GM10266 (cell line): Measurements from ENCODE around the gene GAB4.
"Not testable (repeated sequence)": the region's sequence is repeated elsewhere in the genome, so short reads cannot be mapped to it uniquely, and the experiment has no call there.

Experiments used
- DNase-seq: peaks from one replicate; pipeline ENCODE4 v3.0.0; 2012; ENCODE audit errors: extremely low spot score
- CTCF ChIP-seq: IDR thresholded peaks from 2 replicates; pipeline ENCODE4 v1.5.1; 2012; ENCODE audit warnings: mild to moderate bottlenecking, low read depth; ENCODE audit not compliant: control insufficient read depth, insufficient read depth; ENCODE audit errors: missing control alignments

GAB4 gene

DNA sequence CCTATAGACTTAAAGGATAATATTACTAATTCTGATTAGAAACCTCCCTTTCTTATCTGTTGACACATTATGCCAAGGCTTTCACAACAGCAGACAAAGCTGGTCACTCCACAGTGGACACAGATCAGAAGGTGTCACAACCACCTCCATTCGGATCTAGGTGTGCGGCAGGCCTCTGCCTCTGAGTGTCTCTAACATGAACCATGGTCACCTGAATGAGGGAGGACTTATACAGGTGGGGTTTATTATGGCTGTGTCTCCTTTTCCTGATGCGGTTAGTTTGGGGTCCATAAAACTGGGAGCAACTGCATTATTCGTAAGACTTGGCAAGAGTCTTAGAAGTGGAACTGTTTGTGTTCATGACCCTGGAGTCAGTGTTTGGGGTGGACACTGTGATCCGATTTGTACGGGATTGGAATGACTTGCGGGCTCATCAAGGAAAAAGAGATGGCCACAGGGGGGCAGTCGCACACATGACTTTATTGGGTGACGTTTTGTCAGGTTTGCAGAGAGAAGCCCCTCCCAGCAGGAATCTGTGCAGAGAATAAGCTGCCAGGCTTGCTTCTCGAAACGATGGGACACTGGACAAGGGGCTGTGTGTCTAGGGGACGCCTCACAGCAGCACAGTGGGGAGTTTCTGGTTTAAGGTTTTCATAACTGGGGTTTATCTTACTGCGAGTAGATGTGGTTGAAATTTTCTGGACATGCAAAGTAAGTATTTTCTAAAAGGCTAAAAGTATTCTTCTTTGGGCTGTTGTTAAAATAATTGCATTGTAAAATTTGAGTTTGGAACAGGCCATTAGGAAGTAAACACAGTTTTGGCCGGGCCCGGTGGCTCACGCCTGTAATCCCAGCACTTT, 90.6 kb downstream of the GAB4 start:
- DNase-seq, result peak; percentile 58
- peak; percentile 62 for TF ChIP-seq CTCF

DNA sequence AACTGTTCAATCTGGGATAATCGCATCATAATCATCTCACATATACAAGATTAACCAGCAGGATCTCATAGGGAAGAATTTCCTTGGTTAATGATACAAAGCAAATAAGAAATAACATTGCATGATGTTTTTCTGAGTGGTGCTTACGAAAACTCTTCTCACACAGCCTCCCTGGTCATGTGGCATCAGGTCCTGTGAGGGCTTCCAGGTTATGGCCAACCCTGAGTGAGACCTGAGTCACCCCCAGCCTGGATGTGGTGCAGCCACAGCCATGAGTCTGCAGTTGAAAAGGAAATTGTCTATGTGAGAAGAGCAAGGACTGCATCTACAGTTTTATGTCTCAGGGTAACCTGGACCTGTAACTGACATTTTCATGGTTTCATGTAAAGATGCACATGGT, 92.3 kb downstream of the GAB4 start:
- DNase-seq, result no peak
- no peak for TF ChIP-seq CTCF

GRCh38 chr22:16914911-16915310, 93.1 kb downstream of the GAB4 start:
- DNase-seq, result not testable (repeated sequence)

DNA sequence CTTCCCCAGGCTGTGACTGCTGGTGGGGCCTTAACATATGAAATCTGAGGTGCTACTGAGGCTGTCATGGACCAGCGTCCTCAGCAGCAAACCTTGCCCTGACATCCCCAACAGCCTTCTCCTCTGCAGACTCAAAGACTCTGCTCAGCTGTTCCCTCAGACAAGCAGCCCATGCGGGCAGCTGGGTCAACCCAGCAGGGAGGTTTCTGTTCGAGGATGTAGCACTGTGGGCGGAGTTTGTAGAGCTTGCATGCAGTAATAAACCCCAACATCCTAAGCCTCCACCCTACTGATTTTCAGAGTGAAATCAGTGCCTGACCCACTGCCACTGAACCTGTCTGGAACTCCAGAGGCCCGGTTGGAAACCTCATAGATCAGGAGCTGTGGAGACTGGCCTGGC, 94.0 kb downstream of the GAB4 start:
- TF ChIP-seq CTCF, result no peak
- no peak for DNase-seq

- no peak for TF ChIP-seq CTCF
- no peak for DNase-seq
Measured at GRCh38 chr22:16912281-16912680, 95.7 kb downstream of the GAB4 start.
